ENCODE data around the gene CFL1. TPM values are rescaled to one million over a fixed set of nuclear protein-coding genes. Genes with fewer than 3 reads are reported as not detected.
A peak's percentile ranks its signal among the peaks of the same experiment; 100 is the strongest.
"Not testable (repeated sequence)": the region's sequence is repeated elsewhere in the genome, so short reads cannot be mapped to it uniquely, and the experiment has no call there.

Gene CFL1
- polyA plus RNA-seq, 1 donor: 578 TPM

- DNase-seq (ENCODE audit: low read depth): no peak
Observed at GRCh38 chr11:65842144-65842543, 15.8 kb downstream of the CFL1 start.

- no peak for DNase-seq (ENCODE audit: low read depth)
Observed at GRCh38 chr11:65834202-65834601, 23.8 kb downstream of the CFL1 start.

GRCh38 chr11:65833297-65834030 lies 24.5 kb downstream of the CFL1 start, which contains the start of gene SNX32:
SNX32 (plus strand) TSS chr11:65833963; CDS start chr11:65834066, 103 bp downstream.
- peak; percentile 76 for DNase-seq (ENCODE audit: low read depth)

DNA sequence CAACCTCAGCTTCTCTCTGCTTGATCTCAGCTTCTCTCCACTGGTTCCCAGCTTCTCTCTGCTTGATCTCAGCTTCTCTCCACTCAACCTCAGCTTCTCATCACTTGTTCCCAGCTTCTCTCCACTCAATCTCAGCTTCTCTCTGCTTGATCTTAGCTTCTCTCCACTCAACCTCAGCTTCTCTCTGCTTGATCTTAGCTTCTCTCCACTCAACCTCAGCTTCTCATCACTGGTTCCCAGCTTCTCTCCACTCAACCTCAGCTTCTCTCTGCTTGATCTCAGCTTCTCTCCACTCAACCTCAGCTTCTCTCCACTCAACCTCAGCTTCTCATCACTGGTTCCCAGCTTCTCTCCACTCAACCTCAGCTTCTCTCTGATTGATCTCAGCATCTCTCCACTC lies 25.7 kb downstream of the CFL1 start:
- DNase-seq (ENCODE audit: low read depth): not testable (repeated sequence)

- DNase-seq (ENCODE audit: low read depth): no peak
Observed at GRCh38 chr11:65829459-65829858, 28.5 kb downstream of the CFL1 start.

DNA sequence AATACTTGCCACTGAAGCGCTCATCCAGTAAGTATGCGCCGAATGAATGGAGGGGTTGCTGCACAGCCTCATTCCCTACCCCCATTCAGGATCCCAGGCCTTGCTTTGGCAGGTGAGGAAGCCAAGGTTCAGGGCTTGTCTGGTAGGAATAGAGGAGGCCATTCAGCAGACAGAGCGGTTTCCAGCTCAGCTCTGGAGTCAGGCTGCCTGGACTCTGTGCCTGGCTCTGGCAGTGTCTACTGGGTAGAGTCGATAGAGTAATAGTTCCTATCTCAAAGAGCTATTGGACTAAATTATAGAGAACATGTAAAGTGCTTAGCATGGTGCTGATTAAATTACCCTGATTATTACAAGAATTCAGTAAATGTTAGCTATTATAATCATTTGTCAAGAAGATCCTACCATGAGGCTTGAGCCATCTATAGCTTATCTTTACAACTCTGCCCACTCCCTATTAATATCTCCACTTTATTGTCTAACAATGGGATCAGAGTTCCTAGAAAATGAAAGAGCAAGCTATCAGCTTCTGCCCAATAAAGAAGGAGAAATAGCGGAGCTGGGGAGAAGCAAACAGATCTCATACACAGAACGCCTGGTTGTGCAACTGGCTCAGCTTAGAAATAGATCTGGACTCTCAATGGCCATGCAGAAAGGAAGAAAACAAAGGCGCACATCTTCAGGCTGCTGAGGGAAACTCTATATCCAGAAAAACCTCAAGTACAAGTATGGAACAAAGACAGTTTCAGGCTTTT lies 30.8 kb downstream of the CFL1 start:
- no peak for DNase-seq (ENCODE audit: low read depth)

DNA sequence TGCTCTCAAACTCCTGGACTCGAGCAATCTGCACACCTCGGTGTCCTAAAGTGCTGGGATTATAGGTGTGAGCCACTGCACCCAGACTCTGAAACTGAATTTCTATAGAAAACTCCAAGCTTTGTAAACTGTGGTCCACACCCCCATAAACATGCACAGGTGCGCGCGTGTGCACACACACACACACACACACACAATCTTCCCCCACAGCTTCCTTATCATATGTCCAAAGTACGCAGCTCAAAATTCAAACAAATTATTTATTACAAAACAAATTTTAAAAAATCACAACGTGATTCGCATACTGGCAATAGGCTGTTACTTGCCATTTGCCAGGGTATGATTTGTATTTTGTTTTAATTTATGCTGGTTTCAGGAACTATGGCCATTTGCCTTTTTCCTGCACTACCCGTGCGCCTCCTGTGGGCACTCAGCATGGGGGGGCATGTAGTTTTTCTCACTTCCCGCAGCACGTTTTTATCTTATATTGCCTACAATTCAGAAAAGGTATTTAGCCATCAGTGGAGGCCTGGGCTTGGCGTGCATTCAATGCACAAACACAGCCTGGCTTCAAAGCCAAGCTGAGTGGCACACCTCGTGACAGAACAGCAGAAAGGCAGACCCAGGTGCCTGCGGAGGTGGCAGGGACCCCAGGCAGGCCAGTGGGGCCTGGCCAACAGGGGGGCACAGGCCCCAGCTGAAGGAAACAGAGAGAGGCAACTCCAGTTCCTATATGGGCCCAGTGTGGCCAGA lies 35.0 kb downstream of the CFL1 start:
- no peak for DNase-seq (ENCODE audit: low read depth)

GRCh38 chr11:65821107-65821506 lies 36.9 kb downstream of the CFL1 start:
- no peak for DNase-seq (ENCODE audit: low read depth)

- peak; percentile 41 for DNase-seq (ENCODE audit: low read depth)
Observed at GRCh38 chr11:65817835-65818680, 39.9 kb downstream of the CFL1 start.

DNA sequence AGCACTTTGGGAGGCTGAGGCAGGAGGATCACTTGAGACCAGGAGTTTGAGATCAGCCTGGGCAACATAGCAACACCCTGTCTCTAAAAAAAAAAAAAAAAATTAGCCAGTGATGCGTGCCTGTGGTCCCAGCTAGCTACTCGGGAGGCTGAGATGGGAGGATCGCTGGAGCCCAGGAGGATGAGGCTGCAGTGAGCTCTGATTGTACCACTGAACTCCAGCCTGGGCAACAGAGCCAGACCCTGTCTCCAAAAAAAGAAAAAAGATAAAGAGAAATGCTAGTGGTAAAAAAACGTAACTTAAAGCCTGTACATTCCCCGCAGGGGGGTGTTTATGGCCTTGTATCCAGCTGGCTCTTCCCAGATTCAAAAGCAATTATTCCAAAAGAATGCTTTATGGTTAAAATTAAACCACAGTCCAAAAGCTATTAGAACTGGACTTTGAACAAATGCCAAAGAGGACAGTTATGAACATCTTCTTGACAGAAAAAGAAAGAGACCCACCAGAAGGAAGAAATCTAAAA lies 40.6 kb downstream of the CFL1 start:
- DNase-seq (ENCODE audit: low read depth): no peak

- DNase-seq (ENCODE audit: low read depth): no peak
Observed at GRCh38 chr11:65816696-65817095, 41.3 kb downstream of the CFL1 start.

DNA sequence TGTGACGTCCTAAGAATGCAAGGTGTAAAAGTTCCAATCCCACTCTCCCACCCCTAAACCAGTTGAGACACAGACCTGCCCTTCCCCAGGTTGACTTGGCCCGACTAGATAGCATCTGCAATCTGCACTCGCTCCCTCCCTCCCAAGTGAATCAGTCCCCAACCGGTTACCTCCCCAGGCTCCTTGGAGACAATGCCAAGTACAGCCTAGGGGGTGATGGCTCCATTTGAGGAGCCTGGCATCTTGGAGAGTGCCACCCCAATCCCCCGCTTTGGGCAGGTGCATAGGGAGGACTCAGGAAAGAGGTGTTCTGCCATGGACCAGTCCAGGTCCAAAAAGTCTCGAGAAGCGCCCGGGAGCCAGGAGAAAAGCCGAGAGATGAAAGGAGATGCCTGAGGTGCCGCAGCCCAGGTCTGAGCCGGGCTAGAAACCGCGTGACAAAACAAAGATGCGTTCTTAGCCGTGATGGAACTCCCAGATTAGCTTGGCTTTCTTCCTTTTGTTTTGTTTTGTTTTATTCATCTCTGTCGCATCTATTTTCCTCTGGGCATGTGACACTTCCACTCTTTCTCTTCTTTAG lies 42.9 kb downstream of the CFL1 start:
- no peak for DNase-seq (ENCODE audit: low read depth)

- no peak for DNase-seq (ENCODE audit: low read depth)
Observed at GRCh38 chr11:65814131-65814985, 43.6 kb downstream of the CFL1 start.

- no peak for DNase-seq (ENCODE audit: low read depth)
Observed at GRCh38 chr11:65811764-65812475, 46.1 kb downstream of the CFL1 start.

DNA sequence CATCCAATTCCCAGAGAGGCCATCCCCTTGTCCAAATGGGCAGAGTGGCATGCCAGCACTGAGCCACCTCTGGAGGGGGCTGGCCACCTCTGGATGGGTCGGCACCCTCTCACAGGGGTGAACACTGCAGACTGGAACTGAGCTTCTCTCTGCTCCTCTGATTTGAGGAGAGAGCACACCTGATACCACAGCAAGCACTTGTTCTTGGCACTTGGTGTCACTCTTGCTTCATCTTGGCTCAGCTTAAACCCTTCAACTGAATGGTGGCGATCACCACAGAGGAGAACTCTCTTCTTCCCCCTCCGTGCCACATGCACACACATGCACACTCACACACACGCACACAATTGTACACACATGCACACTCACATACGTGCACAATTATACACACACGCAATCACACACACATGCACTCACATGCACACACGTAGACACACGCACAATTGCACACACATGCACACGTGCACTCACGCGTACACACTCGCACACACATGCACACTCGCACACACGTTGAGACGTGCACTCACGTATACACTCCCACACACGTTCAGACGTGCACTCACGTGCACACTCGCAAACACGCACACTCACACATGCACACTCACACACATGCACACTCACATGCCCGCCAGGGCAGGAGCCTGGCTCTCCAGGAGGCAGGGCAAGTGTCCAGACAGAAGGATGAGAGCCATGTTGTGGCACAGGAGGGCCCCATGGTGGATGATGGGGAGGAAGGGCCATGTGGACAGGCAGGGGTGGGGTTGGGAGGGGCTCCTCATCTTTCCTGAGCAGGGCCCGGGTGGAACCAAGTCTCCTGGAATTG lies 47.7 kb downstream of the CFL1 start:
- no peak for DNase-seq (ENCODE audit: low read depth)

GRCh38 chr11:65809496-65809895 lies 48.5 kb downstream of the CFL1 start:
- DNase-seq (ENCODE audit: low read depth): no peak

DNA sequence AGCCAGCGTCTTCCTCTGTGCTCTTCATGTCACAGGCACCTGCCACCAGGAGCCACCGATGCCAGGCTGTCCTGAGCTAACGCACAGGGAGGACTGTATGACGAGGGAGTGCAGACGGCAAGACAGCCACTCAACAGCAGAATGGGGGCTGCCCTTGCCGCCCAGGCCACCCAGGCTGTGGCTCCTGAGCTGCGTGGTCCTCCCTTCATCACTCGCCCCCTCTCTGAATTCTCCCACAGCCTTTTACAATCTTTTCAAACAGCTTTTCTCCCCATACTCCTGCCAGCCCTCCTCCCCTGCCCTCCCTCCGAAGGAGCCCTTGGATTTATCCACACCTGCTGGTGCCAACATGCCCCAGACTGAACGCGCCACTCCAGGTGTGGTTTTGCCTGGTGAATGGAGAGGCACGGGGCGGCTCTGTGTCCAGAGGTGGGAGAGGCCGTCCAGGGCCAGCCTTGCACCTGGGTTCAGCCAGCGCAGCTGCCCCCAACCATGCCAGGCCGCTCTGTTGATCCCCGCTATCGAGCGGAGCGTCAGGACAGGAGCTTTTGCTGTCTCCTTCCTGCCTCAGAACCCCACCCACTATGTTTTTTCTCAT lies 49.1 kb downstream of the CFL1 start:
- DNase-seq (ENCODE audit: low read depth): no peak

- DNase-seq (ENCODE audit: low read depth): no peak
Observed at GRCh38 chr11:65806979-65807378, 51.0 kb downstream of the CFL1 start.

Data from forelimb muscle (tissue), 1 donor.